Breast epithelium (tissue), 4 donors: ENCODE measurements around the gene CUL2. TPM values are rescaled to one million over a fixed set of nuclear protein-coding genes. Genes with fewer than 3 reads are reported as not detected.
A peak's percentile ranks its signal among the peaks of the same experiment; 100 is the strongest.

Experiments
- DNase-seq, 2 donors: peaks; one replicate each; pipeline ENCODE4 v3.0.0-alpha.2; 2019; ENCODE audit warnings: low spot score in 2 of 2
- H3K27ac ChIP-seq, 2 donors: fragments of 200-600 bp; sonication (generic) in 1 of 2; one replicate each; pipeline ENCODE4 v1.5.1; 2016 to 2019; ENCODE audit warnings: mild to moderate bottlenecking in 1 of 2
- H3K27me3 ChIP-seq, 2 donors: fragments of 200-600 bp; sonication (generic) in 1 of 2; one replicate each; pipeline versions ENCODE4 v1.5.1 to v1.6.0; 2017 to 2019; ENCODE audit warnings: control low read depth in 1 of 2, mild to moderate bottlenecking in 1 of 2
- H3K36me3 ChIP-seq: fragments of 200-600 bp; one replicate; pipeline ENCODE4 v1.5.1; 2019
- H3K4me1 ChIP-seq, 2 donors: fragments of 200-600 bp; sonication (generic); one replicate each; pipeline ENCODE4 v1.5.1; 2016 to 2019; ENCODE audit warnings: control low read depth in 1 of 2
- H3K4me3 ChIP-seq, 3 donors: fragments of 200-600 bp; sonication (generic); 1 replicate in 2 of 3; 2 replicates in 1 of 3; pipeline ENCODE4 v1.5.1; 2016 to 2019; ENCODE audit warnings: mild to moderate bottlenecking in 3 of 3, moderate library complexity in 2 of 3
- H3K9me3 ChIP-seq, 2 donors: fragments of 200-600 bp; sonication (generic) in 1 of 2; one replicate each; pipeline ENCODE4 v1.5.1; 2016 to 2019; ENCODE audit warnings: control low read depth in 1 of 2
- CTCF ChIP-seq, 3 donors: fragments of 450-650 bp; IDR thresholded peaks; one replicate each; pipeline ENCODE4 v1.5.1; 2016 to 2017; ENCODE audit warnings: antibody characterized with exemption in 3 of 3, mild to moderate bottlenecking in 3 of 3, moderate library complexity in 3 of 3
- POLR2A ChIP-seq: fragments of 450-650 bp; IDR thresholded peaks from one replicate; pipeline ENCODE4 v1.6.1; 2016; ENCODE audit warnings: antibody characterized with exemption, mild to moderate bottlenecking, moderate library complexity
- POLR2AphosphoS5 ChIP-seq, 3 donors: sonication (generic); formaldehyde crosslinking; IDR thresholded peaks; one replicate each; pipeline ENCODE4 v1.6.1; 2017; ENCODE audit warnings: antibody characterized with exemption in 3 of 3
- intact Hi-C: fragments of 100-400 bp; cut with DNase I; formaldehyde crosslinking; loops from one replicate; pipeline ENCODE4 v1.15.1; 2023; ENCODE audit warnings: low total_unique reads
- total RNA-seq, 3 donors: library from RNA; depleted of rRNA; stranded (reverse); fragments of >200 nt; gene quantifications; one replicate each; pipeline ENCODE4 v1.1.0, GENCODE V29; 2016

CUL2 gene
- total RNA-seq, 3 donors from 2014 or later: 18.9 to 22.7 (median 20.3) TPM

GRCh38 chr10:35130663-35131062 lies 40.5 kb upstream of the CUL2 start:
- TF ChIP-seq POLR2A (no peak), CTCF (IDR thresholded peaks at IDR 0.05) (no peak), POLR2AphosphoS5 (IDR thresholded peaks at IDR 0.05) (no peak)
- intact Hi-C loops: no loop called here
- no peaks in the 10 kb centered on the region for H3K9me3 ChIP-seq
- H3K27me3 ChIP-seq: no peaks in the 10 kb centered on the region
- DNase-seq: no peak
- no peaks in the 10 kb centered on the region for H3K4me1 ChIP-seq
- H3K27ac ChIP-seq: peak overlapping the region in 1 of 2 donors; percentile 22
- no peak overlapping the region for H3K4me3 ChIP-seq
- no peaks in the 10 kb centered on the region for H3K36me3 ChIP-seq

- TF ChIP-seq CTCF (IDR thresholded peaks at IDR 0.05) (no peak), POLR2AphosphoS5 (IDR thresholded peaks at IDR 0.05) (no peak), POLR2A (no peak)
These were observed 39.1 kb upstream of the CUL2 start for GRCh38 chr10:35129185-35129674.

GRCh38 chr10:35127289-35127891 lies 37.2 kb upstream of the CUL2 start:
- DNase-seq: peak; percentile 45 to 60
- intact Hi-C loops: loop anchor here (10.0 kb wide), 1 partner anchor 1747 kb away; no protein-coding TSS in a partner anchor
- peak overlapping the region; percentile 73 to 94 (median 81) for H3K4me3 ChIP-seq
- TF ChIP-seq POLR2A: peak; percentile 6
- TF ChIP-seq CTCF (IDR thresholded peaks at IDR 0.05): no peak
- TF ChIP-seq POLR2AphosphoS5 (IDR thresholded peaks at IDR 0.05): peak in 1 of 3 donors; percentile 42
- H3K4me1 ChIP-seq: no peaks in the 10 kb centered on the region
- no peaks in the 10 kb centered on the region for H3K9me3 ChIP-seq
- peak overlapping the region; percentile 99 to 100 for H3K27ac ChIP-seq
- H3K27me3 ChIP-seq: no peaks in the 10 kb centered on the region
- H3K36me3 ChIP-seq: no peaks in the 10 kb centered on the region

More at GRCh38 chr10:35129185-35129674, 39.1 kb upstream of the CUL2 start:
- Histone ChIP-seq H3K27me3 (no peaks in the 10 kb centered on the region), H3K4me1 (no peaks in the 10 kb centered on the region), H3K27ac (no peak overlapping the region), H3K9me3 (no peaks in the 10 kb centered on the region), H3K36me3 (no peaks in the 10 kb centered on the region), H3K4me3 (no peak overlapping the region)
- no peak for DNase-seq
- intact Hi-C loops: loop anchor here (10.0 kb wide), 1 partner anchor 1746 kb away; no protein-coding TSS in a partner anchor

- H3K4me3 ChIP-seq: peak within 1 kb of the TSS; percentile 73 to 94 (median 81)
- H3K27me3 ChIP-seq: no peaks in the 10 kb centered on the region
- H3K36me3 ChIP-seq: no peaks in the 10 kb centered on the region
- no peaks in the 10 kb centered on the region for H3K4me1 ChIP-seq
- intact Hi-C loops: loop anchor here (10.0 kb wide), 1 partner anchor 1748 kb away; no protein-coding TSS in a partner anchor
- H3K9me3 ChIP-seq: no peaks in the 10 kb centered on the region
- TF ChIP-seq POLR2AphosphoS5 (IDR thresholded peaks at IDR 0.05) (peak; percentile 94 to 99 (median 96)), CTCF (IDR thresholded peaks at IDR 0.05) (peak; percentile 92 to 98 (median 95)), POLR2A (peak; percentile 93)
- DNase-seq: peak; percentile 97 to 100
- H3K27ac ChIP-seq: peak within 1 kb of the TSS; percentile 99 to 100
These were observed 36.6 kb upstream of the CUL2 start, which contains the start of gene CREM for GRCh38 chr10:35126530-35127288. CREM (plus strand) TSS chr10:35126846; CDS start chr10:35137836, 10,990 bp downstream.
